NCI-H345 (cell line): ENCODE measurements around the gene WASL.
"Not testable (repeated sequence)": the region's sequence is repeated elsewhere in the genome, so short reads cannot be mapped to it uniquely, and the experiment has no call there.

Experiments used
- DNase-seq: peaks from one replicate; lab custom pipeline; 2025; lab: John Stamatoyannopoulos, UW

WASL gene

DNA sequence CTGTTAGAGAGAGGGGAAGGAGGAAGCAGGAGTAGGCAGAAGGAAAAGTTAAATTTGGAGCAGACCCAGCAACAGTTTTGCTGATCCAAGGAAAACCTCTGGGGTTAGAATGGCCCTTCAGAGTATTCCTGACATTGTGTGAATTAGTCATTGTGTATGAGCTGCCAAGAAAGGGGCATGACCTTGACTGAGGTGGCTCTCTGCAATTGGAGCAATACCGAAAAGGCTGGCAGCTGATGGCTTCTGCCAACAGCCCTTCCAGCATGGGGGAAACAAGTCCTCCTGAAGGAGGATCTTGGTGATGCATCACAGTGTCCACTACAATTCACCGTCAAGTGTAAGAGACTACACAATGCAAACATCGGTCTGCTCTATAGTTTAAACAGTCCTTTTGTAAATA lies 20.6 kb upstream of the WASL start:
- no peak for DNase-seq

DNA sequence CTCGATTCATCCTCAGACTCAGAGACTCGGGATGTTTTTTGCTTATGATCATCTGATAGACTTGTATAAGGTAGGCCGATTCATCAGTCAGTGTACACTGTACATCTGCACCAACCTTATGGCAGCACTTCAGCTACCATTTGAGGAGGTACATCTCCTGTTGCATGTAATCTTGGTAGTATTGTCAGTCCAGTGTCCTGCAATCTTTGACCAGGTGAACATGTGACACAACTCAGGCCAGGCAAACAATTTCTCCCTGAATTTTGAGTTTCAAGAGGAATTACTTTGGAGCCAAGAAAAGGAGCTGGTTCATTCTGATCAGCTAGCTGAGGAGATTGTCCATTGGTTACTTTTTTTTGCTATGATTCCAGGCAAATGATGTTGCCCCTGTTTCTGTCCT lies 19.7 kb upstream of the WASL start:
- no peak for DNase-seq

DNA sequence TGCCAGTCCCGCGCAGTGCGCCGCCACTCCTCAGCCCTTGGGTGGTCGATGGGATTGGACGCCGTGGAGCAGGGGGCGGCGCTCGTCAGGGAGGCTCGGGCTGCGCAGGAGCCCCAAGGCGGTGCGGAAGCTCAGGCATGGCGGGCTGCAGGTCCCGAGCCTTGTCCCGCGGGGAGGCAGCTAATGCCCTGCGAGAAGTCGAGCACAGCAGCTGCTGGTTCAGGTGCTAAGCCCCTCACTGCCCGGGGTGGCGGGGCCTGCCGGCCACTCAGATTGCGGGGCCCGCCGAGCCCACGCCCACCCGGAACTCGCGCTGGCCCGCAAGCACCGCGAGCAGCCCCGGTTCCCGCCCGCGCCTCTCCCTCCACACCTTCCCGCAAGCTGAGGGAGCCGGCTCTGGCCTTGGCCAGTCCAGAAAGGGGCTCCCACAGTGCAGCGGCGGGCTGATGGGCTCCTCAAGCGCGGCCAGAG lies 14.4 kb upstream of the WASL start:
- DNase-seq, result no peak

DNA sequence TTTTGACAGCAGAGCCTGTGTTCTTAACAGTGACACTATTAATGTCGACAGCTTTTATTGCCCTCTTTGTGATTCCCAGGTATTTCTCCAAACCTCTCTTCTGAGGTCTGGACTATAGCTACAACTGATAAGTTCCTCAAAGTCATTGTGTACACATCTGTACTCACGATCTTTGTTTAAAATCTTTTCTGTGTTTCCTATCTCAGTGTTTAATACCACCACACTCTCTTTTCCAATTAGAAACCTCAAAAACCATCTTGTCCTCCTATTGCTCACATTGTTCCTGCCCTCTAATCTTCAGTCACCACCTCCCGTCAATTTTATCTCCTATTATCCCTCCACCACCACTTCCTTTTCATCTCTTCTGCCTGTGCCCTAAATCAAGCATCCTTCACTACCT lies 12.9 kb upstream of the WASL start:
- DNase-seq, result no peak

DNA sequence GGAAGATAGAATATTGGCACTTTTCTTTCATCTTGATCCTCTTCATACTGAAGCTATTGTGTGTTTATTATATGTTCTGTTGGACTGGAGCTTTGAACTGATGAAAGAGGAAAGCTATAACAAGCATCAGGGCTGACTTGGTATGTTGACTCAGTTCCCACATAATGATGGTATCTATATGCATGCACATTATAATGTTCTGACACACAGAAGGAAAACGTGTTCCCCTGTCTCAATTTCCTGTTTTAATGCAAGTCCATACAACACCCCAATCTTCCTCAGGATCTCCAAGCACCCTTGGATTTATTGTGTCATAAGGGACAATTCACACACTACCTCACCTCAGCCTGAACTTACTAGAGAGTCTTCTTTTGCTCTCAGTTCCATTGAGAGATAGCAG lies 8.3 kb upstream of the WASL start:
- DNase-seq, result no peak

DNA sequence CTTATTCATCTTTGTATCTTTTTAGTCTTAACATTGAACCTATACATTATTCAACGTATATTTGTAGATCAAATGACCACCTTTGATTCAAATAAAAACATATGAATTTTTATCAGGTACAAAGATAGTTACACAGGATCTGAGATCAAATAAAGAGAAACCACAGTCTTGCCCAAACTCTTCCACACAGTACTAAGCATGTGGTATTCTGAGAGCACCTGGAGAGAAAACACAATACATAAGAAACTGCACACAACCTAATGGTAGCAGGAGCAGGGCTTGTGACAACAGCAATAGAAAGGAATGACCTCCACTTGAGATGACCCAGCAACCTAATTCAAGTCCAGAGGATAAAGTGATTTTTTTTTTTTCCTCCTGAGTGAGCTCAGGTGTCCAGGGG lies 6.5 kb upstream of the WASL start:
- no peak for DNase-seq

DNA sequence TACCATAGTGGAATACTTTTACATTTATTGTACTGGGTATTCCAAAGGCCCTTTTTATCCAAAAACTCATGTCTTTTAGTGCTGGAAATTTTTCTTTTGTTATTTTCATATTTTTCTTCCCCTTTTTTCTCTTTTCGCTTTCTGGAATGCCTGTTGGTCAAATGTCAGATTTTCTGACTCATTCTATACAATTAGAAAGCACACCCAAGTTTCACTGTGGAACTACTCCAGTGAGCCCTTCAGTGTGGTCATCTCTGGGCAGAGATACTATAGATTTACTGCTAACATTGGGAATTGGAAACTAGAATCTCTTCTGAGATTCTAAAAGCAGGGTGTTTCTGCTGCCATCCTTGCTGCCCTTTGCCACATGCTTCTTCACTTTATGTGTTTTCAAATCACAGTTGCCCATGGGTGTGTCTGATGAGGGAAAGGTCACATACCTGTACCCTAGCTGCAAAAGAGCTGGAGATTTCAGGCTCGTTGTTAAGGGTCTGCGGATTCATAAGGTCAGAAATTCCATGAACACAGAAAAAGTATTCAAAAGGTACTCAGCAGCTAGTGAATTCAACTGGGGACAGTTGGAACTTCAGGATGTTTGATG lies 5.6 kb upstream of the WASL start:
- DNase-seq, result no peak

DNA sequence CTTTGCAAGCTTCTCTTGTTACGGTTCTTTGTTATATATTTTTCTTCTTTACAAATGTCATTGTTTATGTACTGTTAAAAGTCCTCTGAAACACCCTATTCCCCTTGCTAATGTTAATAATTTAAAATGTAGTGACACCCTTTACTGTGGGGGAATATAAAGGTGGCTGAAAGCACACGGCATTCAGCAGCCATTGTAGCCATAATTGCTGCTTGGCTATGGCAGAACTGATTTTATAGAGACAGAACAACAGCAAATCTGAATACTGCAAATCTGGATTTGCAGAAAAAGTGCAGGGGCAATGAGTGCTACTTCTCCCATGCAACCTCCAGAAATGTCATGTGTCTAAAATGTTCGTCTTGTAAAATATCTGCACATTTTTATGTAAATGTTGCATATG lies 3.7 kb upstream of the WASL start:
- no peak for DNase-seq

DNA sequence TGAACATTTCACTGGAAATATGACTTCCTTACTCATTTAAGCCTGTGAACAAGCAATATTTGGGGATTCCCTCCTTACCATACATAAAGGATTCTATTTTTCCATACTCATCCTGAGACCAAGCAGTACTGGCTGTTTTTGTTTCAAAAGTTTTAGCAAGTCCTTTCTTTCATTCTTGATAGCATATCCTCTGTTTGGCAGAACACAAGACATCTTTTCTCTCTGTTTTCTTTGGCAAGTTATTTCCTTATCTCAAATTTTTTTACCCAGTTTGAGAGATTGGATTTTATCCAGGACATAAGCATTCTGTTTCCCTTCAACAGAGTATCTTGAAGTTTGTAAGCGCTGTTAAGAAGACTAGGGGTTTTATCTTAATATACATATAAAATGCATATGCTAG lies 3.0 kb upstream of the WASL start:
- no peak for DNase-seq

DNA sequence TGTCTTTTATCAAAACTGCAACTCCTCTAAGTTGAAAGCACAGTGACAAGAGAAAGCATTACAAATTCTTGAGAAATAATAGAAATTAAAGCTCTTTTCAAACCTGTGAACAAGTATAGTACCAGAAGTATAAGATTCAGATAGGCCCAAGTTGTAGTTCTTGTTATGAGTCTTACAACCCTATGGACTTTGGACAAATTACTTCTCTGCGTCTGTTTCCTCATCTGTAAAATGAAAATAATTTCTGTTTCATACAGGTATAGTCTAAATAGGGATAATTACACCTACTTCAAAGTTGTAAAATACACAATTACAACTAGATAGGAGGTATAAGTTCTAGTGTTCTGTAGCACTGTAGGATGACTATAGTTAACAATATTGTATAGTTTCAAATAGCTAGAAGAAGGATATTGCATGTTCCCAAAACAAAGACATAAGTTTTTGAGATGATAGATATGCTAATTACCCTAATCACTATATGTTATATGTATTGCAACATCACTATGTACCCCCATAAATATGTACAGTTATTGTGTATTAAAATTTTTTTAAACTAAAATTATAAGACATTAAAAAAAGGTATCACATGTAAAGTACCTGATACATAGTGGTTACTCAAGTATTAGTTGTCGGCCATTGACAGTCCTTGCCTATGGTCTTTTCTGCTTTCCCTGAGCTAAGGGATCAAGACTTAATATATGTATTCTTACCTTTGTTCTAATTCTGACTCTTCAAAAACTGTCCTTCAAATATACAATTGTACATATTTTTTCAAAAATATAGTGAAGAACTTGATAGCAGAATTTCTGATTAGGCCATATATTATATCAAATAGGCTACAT lies 1.8 kb upstream of the WASL start:
- no peak for DNase-seq

DNA sequence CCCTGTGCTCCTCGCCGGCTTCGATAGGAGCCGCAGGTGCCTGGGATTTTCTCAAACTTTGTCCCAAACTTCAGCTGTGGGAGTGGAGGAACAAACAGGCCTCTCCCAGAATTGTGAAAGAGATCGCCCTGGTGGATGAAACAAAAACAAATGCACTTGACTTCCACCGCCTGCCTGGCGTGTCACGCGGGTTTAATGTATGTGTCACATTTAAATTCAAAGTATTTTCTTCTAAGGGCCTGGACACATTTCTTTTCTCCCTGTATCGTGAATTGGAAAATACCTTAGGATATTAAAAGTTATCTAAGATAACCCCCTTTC lies 694 bp upstream of the WASL start:
- no peak for DNase-seq

DNA sequence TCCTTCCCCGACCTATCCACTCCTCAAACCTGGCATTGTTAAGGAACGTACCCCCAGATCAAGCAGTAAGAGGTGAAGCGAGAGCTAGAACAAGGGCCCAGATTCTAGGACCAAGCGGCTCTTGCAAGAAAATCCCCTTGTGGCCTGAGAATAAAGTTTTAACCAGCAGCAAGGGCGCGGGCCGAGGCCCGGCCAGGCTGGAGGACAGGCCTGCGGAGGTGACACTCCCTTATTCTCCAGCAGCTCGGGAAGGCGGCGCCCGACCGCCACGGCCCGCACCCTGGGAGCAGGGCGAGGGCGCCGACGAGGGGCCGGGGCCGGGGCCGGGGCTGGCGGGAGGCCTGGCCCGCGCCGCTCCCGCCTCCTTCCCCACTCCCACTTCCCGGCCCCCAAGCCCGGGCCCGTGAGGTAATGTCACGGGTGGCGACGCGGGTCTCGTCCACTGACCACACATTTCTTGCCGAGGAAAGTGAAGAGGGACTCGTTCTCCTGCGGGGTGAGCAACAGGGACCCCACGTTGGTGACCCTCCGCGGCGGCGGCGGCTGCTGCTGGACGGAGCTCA lies 551 bp downstream of the WASL start:
- peak; percentile 25 for DNase-seq

DNA sequence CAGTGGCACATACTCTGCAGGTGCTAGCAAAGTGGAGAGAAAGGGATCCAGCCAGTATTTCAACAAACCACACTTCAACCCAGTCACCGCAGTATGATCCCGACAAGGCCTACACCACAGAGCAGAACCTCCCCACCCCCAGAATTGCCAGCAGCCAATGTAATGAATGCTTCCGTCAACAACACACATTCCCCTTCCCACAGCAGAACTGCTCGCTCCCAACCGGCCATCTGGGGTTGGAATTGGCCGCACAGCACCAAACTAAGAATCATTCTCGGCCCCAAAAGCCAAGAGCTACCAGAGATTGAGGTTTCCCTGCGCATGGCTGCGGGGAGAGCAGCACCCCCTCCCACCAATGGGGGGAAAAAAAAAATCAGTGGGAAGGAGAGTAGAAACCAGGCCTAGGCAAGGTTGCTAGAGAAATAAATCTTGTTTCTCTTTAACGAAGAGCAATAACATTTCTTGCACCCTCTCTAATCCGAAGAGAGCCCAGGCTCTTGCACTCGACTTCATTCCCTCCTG lies 1.1 kb downstream of the WASL start:
- DNase-seq, result peak; percentile 61

DNA sequence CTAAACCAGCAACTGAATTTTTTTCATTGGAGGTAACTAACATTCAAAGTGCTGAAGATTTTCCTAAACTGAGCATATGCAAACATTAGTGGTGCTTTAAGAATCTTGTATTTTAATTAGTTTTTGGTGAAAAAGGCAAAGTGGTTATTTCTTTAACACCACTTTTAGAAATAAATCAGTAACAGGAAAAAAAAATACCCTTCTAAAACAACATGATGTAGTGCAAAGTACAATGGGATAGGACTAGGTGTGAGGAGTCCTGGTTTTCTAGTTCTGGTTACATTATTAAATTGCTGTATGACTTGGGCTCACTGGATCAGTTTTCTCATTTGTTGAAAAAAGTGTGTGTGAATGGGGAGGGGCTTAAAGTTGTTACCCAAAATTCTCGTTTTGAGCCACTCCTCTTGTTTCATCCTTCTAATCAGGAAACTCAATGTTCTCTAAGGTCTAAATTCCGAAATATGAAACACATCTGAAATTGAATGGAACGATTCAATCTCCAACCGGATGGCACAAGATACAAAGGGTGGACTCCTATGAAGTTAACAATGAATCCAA lies 1.8 kb downstream of the WASL start:
- no peak for DNase-seq

DNA sequence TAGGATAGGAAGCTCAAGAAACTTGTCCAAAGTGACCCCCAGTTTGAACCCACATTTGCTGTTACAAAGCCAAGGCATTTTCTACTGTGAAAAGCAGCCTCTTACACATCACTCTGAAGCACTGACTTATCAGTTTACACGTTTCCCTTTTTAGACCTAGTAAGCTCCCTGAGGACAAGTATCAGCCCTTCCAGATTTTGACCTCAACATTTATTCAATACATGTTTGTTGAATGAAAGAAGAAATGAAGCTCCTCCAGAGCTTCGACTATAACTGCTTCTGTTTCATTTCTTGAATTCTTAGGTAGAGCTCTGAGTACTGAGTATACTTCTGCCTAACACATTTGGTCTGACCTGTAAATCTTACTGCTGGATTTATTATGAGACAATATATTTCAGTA lies 2.7 kb downstream of the WASL start:
- no peak for DNase-seq

DNA sequence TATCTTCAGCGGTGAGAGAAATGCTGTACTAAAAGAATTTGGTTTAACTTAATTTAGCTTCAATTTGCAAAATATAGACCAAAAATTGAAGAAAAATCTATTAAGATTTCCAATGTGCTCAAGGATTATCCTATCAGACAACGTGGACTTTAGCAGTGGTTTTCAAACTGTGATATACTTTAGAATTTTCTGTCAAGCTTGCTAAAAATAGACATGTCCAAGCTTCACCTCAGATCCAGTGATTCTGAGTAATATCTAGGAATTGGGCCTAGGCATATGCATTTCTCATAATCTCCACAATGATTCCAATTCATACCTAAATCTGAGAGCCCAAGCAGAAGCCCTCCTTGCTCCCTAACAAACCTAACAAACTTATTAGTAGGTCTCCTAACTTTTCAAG lies 3.4 kb downstream of the WASL start:
- no peak for DNase-seq

DNA sequence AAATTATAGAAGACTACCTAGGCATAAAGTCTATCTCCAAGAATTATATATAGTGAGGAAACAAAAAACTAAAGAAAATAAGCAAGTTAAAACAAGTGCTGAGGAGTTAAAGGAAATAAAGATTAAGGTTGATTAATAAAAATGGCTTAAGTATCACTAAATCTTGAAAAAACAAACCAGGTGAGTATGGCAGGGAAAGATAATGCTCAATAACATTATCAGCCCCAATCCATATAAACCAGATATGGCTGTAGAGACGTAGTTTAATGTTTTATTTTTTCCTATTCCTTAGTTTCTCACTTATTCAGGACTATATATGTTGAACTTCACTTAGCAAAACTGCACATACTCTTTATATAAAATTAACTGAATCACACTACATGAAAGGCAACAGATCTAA lies 4.4 kb downstream of the WASL start:
- DNase-seq, result no peak

DNA sequence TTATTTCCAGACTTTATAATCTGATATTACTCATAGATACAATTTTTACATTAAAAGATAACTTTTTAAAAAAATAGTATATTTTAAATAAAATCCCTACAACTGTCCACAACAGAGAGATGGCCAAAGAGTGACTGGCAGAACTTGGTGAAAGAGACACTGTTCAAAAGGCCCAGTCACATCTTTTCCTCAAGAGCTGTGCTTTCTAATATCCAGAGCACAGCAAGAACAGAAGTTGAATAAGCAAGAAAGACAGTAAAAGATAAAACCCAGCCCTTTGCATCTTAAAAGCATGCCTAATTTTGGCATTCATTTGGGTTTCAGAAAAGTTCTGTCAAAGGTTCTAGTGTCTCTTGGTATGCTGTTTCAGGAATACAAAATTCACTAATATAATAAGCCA lies 6.9 kb downstream of the WASL start:
- DNase-seq, result no peak

DNA sequence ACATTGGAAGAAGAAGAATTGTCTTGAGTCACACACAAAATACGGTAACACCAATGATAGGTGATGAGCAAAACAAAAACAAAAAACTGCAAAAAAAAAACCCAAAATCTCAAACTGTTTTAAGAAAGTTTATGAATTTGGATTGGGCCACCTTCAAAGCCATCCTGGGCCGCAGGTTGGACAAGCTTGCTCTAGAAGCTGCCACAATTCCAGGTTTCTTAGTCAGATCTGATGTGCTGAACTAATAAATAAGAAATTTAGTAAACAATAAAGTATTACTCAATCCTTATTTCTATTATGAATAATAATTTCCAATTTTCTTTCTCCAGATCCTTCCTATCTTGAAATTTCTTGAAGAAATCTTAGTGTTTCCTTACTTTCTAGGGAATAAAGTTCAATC lies 10.0 kb downstream of the WASL start:
- no peak for DNase-seq

DNA sequence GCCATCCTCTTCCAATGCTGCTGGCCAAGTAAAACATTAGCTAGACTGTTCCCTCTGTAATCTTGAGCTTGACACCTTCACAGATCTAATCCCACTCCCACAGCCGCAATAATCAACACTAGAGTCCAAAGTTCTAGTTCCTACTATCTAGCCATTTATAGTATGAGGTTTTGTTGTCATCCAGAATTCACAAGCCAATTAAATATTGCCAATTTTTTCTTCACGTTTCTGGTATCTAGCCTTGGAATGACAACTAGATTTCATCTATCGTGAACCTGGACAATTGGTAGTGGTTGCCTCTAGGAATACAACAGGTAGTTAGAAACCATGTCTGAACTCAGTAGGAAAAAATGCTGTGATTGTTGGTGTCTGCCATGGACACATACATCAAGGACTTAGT lies 10.4 kb downstream of the WASL start:
- no peak for DNase-seq

DNA sequence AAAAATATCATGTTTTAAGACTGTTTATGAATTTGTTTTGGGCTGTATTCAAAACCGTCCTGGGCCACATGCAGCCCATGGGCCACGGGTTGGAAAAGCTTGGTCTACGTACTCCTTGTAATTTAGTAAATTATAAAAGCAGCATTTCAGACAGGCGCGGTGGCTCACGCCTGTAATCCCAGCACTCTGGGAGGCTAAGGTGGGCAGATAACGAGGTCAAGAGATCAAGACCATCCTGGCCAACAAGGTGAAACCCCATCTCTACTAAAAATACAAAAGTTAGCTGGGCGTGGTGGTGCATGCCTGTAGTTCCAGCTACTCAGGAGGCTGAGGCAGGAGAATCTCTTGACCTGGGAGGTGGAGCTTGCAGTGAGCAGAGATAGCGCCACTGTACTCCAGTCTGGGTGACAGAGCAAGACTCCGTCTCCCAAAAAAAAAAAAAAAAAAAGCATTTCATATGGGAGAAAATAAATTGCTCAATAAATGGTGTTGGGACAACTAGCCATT lies 11.6 kb downstream of the WASL start:
- DNase-seq, result not testable (repeated sequence)

DNA sequence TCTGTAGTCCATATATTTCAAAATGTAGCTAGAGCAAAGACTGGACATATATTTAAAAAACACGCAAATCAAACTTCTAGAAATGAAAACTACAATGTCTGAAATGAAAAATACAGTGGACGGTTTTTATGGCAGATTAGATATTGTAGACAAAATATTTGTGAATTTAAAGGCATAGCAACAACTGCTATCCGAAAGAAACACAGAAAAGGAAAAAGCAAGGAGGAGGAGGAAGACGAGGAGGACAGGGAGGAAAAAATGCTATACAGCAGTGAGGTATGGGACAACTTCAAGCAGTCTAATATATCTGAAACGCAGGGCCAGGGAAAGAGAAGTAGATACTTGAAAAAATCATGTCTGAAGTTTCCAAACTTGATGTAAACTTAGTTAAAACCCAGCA lies 13.3 kb downstream of the WASL start:
- no peak for DNase-seq

DNA sequence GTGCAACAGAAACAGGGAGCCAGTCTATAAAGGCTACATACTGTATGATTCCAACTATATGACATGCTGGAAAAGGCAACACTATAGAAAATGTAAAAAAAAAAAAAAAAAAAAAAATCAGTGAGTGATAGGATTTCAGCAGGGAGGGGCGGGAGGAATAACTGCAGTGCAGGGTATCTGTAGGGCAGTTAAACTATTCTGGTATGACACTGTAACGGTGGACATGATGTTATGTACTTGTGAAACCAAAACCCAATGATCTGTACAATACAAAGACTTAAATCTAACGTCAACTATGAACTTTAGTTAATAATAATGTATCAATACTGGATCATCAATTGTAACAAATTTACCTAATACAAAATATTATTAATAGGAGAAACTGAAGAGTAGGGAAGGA lies 14.3 kb downstream of the WASL start:
- DNase-seq, result no peak
